ENCODE measurements around the gene MS4A2. TPM values are rescaled to one million over a fixed set of nuclear protein-coding genes. Genes with fewer than 3 reads are reported as not detected.

Gene MS4A2
- total RNA-seq, 1 experiment from 2014 or later: not detected

GRCh38 chr11:60124802-60125432, 36.5 kb downstream of the MS4A2 start:
- Histone ChIP-seq H3K9me3 (ENCODE audit: control insufficient read depth, low read depth, low read length) (no peaks in the 10 kb centered on the region), H3K79me2 (ENCODE audit: insufficient read depth, low read length) (no peaks in the 10 kb centered on the region), H3K14ac (ENCODE audit: insufficient read depth, low read length) (no peak overlapping the region), H3K27me3 (ENCODE audit: insufficient read depth, low read length) (no peaks in the 10 kb centered on the region), H3K18ac (ENCODE audit: insufficient read length, low read depth, low read length) (no peak overlapping the region), H3K56ac (ENCODE audit: insufficient read length, low read depth, low read length) (no peak overlapping the region), H2BK20ac (ENCODE audit: low read depth, low read length, poor library complexity, severe bottlenecking) (no peak overlapping the region), H3K27ac (ENCODE audit: insufficient read length, low read depth, low read length) (no peak overlapping the region), H2BK15ac (ENCODE audit: low read depth, low read length) (no peak overlapping the region), H2BK120ac (ENCODE audit: low read depth, low read length, poor library complexity, severe bottlenecking) (no peak overlapping the region), H3K4ac (ENCODE audit: low read depth, low read length) (no peak overlapping the region), H4K20me1 (ENCODE audit: control insufficient read depth, insufficient read depth, insufficient read length) (no peaks in the 10 kb centered on the region), H4K91ac (ENCODE audit: insufficient read length, low read depth, low read length) (no peak overlapping the region), H4K8ac (replicated peaks; ENCODE audit: insufficient read length, low read depth, low read length) (no peak overlapping the region), H3K4me2 (ENCODE audit: insufficient read depth, insufficient read length, low read length) (no peak overlapping the region), H3K9ac (ENCODE audit: extremely low read depth, insufficient read length, low read length) (no peak overlapping the region), H2BK12ac (ENCODE audit: insufficient read length, low read depth, low read length) (no peak overlapping the region), H3K79me1 (ENCODE audit: insufficient read depth, low read depth, low read length, poor library complexity, severe bottlenecking) (no peaks in the 10 kb centered on the region), H2AK5ac (ENCODE audit: insufficient read length, low read length) (no peak overlapping the region), H3K23ac (ENCODE audit: insufficient read length, low read depth, low read length) (no peak overlapping the region), H3K4me1 (ENCODE audit: insufficient read depth, low read length) (0 out of 2 replicates have a peak, but pooled peaks cover 4% of the 10 kb centered on the region), H3K23me2 (ENCODE audit: insufficient read length, low read depth, low read length, poor library complexity, severe bottlenecking) (no peaks in the 10 kb centered on the region), H2BK5ac (ENCODE audit: insufficient read length, low read length) (no peak overlapping the region), H4K5ac (ENCODE audit: insufficient read length, low read depth, low read length) (no peak overlapping the region), H3T11ph (ENCODE audit: low read length) (no peak overlapping the region), H2AFZ (ENCODE audit: low read length) (no peak overlapping the region)
- Mint-ChIP-seq H3K4me1 (peaks cover 35 to 42% of the 10 kb centered on the region in 2 experiments), H3K27me3 (ENCODE audit: low read depth) (no peaks in the 10 kb centered on the region), H3K36me3 (ENCODE audit: insufficient read depth in 1 of 3, low read depth in 3 of 3) (no peaks in the 10 kb centered on the region), H3K27ac (peak overlapping the region; percentile 35 to 72 (median 66); a peak in 4 of 7 replicates), H3K9me3 (peaks cover 3% of the 10 kb centered on the region in 2 experiments; a peak in 3 of 5 replicates), H3K4me3 (no peak overlapping the region)
- DNase-seq: no peak
- TF ChIP-seq, protein P1, sequence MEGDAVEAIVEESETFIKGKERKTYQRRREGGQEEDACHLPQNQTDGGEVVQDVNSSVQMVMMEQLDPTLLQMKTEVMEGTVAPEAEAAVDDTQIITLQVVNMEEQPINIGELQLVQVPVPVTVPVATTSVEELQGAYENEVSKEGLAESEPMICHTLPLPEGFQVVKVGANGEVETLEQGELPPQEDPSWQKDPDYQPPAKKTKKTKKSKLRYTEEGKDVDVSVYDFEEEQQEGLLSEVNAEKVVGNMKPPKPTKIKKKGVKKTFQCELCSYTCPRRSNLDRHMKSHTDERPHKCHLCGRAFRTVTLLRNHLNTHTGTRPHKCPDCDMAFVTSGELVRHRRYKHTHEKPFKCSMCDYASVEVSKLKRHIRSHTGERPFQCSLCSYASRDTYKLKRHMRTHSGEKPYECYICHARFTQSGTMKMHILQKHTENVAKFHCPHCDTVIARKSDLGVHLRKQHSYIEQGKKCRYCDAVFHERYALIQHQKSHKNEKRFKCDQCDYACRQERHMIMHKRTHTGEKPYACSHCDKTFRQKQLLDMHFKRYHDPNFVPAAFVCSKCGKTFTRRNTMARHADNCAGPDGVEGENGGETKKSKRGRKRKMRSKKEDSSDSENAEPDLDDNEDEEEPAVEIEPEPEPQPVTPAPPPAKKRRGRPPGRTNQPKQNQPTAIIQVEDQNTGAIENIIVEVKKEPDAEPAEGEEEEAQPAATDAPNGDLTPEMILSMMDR (conservative IDR thresholded peaks at IDR 0.05): no peak
- no CpG with 5 or more reads among the region's 11 CpGs for WGBS (ENCODE audit: extremely low coverage, insufficient read length, low lambda C conversion rate)
